Stimulated activated CD4-positive, alpha-beta T cell treated with anti-CD3 and anti-CD28 coated beads, Interleukin-12 subunit alpha, Interleukin-12 subunit beta, amount 100 ng/mL, for 4 hours (primary cell): Measurements from ENCODE around the gene MAML3.

Experiments
- DNase-seq: peaks from one replicate; pipeline ENCODE4 v3.0.0-alpha.2; 2020

The MAML3 gene

DNA sequence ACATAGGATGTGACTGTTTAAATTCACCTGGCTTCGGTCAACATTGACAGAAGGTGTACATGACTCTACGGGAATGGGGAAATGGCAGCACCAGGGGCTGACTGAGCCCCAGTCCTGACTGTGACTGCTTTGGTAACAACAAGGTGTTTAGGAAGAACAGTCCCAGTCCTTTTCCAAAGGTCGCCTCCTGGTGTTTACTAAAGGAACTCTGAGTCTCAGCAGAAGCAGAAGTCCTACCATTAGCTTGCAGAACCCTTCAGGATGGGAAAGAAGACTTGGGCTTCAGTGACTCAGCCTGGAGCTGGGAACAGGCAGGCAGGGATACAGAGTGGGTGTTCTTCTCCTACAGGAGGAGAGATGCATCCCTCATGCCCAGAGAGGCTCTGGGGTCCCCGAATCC is 385.1 kb downstream of the MAML3 start:
- no peak for DNase-seq

DNA sequence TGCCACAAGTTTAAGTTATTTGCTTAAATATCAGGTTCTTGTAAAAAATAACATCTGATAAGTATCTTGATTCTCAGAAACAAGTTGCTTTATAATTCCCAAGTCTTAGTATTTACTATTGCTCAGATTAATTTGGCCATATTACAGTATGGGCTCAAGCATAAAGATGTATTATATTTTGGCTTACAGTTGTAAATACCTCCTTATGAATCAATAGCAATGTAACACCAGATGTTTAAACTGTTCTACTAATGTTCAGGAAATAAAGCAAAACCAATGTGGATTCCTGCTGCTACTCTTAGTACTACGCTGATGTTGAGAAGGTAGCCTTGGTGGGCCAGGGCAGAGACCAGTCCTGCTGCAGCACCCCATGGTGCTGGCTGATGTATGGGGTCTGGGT is 385.6 kb downstream of the MAML3 start:
- DNase-seq: no peak

DNA sequence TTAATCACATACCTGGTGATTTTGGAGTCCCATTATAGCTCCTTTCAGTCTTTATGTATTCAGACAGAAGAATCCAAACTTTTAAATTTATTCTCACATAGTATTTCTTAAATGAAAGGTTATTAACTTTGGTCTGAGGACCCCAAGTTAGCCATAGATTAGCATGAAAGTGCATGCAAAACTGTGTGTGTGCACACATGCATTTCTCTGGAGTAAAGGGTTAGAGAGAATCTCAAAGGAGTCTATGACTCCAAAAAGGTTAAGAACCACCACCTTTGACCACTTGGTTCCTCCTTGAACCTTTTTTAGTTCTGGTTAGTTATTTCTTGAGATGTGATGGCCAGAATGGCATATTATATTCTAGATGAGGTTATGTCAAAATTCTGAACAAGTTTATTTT is 386.4 kb downstream of the MAML3 start:
- DNase-seq: no peak

DNA sequence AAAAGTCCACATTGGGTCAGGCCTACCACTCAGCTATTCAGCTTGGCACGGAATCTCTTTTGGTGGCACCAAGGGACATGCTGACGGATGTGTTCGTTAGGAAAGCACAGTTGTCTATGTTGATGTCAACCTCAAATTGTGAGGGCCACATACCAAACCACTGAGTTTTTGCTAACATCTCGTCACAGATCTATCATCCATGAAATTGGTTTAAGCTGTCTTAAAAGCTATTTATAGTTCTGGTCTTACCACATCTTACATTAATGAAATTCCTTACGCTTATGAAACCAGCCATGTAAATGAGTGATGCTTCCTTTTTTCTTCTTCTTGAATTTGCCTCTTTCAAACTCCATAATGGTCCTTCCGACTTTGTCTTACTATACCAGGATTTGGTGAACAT is 386.8 kb downstream of the MAML3 start:
- no peak for DNase-seq

DNA sequence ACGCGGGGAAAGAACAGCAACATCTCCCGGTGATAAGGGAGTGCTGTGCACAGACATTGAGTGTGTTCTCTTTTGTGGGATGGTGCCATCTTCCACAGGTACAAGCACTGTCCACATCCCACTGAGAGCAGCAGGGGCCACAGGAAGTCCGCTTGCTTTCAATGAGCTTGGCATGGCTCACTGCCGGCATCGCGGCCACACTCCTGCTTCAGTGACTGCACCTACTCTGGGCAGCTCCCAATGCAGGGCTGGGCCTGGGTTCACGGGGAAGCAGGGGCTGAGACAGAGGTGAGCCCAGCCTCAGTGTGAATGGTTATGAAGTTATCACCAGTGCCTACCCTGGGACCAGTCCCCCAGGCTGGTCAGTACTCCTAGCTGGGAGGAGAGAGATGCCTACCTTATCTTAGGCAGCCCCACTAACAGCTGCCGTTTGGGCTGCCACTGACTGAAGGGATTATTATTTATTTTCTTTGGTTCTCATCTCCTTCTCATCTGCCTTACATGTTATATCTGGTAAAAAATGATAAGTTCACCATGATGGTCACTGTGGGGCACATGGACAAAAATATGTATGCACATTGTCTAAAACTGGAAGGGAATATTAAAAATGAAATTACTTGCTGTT is 389.2 kb downstream of the MAML3 start:
- no peak for DNase-seq

DNA sequence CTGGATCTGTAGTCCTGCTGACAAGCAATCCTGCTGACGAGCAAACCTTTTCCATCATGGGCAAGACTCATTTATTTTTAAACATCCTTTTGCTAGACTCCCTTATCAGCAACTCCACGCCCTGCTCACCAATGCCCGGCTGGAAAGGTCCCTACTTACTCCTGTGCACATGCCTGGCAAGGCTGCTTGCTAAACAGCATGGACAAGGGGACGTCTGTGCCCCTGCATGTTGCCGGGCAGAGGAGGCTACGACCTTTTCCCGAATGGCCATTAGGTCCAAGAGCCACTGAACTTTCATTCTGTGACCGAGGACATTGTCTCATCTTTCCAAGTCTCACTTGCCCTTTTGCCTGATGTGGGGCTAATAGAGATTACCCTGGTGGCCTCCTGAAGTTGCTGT is 389.8 kb downstream of the MAML3 start:
- DNase-seq: no peak

DNA sequence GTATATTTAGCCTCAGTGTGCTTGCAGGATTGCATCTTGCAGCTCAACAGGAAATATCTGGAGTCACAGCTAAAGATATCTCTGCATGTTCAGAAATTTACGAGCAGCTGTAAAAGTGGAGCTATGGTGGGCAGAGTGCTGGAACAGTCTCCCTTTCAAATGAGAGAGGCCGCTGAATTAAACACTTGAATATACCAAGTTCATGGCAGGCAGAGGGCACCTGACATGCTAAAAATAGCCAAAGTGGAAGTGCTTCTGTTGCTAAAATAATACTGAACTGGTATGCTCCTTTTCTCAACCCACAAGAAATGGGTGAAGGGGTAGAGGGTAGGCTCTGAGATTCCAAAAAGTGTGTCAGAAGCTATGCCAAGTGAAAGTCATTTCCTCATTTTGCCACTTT is 390.3 kb downstream of the MAML3 start:
- DNase-seq: no peak

DNA sequence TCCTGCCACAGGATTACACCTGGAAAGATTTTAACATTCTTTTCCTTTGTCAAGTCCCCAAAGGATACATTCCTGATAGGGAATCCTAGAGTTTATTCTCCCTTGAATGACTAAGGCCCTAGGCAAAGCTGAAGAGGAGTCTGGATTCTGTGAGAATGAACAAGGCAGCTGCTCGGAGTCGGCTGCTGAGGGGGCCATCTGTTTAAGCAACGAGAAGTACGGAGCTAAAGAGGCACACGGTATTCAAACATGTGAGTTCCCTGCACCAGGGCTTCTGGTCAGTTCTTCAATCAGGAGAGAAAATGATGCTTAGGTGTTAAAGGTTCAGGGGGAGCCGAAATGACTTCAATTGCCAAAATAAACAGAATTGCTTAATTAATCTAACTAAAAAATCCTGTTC is 390.8 kb downstream of the MAML3 start:
- no peak for DNase-seq

DNA sequence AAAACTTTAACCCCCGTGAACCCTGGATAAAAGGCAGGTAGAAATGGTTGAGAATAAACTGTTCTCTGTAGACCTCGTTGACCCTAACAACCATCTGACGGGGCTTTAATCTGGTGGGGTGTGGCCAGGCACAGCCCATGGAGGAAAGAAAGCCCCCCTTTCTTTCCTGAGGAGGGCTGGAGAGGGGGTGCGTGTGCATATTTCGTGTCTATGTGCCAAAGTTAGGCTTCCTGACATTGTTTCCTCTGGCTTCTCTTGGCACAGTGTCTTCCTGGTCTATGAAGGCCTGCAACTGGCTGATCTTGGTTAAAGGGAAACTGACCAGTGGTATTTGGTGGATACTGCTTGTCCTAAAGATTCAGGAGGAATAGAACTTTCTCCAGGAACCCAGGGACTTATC is 391.3 kb downstream of the MAML3 start:
- DNase-seq: no peak

DNA sequence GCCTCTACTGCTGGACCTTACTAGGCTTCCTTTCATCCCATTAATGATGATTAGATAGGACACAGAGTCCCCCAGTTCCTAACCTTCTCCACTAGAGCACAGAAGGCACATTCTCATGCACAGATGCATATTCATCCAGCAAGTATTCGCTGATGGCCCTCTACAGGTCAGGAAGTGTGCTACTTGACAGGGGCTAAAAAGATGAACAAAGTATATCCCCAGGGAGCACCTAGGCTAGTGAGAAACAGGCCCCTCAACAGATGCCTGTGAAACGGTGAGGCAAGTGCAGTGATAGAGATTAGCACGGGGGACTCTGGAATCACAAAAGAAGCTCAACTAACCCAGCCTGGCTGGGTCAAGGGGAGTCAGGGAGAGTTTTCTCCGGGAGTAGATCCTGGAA is 392.5 kb downstream of the MAML3 start:
- no peak for DNase-seq

DNA sequence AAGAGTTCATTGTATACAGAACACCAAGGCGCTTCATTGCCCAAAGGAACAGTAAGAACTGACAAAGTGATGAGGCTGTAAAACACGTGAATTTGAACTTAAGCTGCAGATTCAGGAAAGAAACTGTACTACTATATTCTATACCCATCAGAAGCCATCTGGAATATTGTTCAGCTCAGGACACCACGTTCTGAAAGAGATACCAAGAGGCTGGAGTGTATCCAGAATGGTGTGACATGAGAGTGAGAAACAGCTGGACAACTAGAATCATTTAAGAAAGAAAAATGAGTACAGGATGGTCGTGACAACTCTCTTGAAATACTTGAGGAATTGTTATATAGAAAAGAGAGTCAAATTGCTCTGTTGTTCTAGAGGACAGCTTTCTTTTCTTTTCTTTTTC is 393.4 kb downstream of the MAML3 start:
- DNase-seq: no peak

DNA sequence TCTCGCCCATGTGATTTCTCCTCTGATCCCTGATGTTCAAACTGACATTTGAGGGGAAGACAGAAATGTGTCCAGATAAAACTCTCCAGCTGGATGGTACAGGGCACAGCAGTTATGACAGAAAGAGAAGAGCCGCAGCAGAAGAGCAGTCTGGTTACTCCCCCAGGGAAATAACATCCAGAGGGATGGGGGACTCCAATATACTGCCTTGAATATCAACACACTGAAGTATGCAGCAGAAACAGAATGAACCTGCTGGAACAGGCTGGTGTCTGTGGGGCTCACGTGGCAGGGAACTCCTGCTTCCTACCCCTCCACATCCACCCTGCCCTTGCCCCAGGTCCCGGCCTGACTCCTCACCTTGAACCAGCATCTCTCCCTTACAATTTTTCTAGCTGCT is 394.9 kb downstream of the MAML3 start:
- no peak for DNase-seq

DNA sequence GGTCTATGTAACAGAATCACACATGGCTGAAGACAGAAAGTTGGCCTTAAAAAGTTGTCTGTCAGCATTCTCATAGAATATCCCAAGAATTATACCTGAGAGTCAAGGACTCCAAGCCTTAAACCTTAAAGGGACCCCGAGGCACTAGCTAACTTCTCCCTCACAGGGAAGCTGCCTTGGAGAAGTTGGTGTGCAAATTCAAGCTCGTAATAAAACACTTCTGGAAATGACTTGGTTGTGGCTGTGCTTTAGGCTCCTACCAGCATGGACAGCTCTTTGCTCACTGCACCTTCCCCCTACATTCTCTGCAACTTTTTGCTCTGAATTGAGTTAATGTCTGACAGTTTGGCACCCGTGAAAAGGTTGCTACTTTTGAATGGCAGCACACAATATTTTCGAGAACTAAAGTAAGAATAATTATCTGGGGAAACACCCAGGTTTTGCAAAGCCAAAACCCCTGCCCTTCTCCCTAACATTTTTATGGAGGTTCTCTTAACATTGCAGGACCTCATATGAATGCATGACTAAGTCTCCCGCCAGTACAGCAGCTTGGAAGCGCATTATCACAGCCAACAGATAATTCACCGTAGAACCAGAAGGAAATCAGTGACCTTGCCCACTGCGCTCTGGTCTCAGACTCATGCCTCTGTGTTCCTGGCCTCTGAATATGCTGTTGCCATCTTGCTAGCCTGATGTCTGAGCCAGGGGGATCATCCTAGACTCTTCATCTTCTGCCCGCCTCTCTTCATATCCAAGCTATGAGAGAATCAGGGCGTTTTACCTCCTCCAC is 397.4 kb downstream of the MAML3 start:
- no peak for DNase-seq

DNA sequence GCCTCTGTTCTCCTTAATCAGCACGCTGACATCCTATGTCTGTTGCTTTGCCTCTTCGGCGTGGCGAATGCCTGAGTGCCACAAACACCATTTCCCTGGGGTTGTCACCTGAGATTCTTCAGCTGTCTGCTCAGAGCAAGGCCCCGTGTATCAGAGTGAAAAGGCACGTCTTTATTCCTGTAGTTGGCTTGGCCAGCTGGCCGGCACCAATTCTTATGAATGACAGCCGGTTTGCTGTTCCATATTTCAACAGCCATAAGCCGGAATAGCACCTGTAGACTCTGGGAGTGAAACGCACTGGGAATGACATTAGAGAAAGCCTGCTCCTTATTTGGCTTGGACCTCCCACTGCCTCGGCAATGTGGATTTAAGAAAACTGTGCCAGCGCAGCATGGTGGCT is 399.0 kb downstream of the MAML3 start:
- no peak for DNase-seq

DNA sequence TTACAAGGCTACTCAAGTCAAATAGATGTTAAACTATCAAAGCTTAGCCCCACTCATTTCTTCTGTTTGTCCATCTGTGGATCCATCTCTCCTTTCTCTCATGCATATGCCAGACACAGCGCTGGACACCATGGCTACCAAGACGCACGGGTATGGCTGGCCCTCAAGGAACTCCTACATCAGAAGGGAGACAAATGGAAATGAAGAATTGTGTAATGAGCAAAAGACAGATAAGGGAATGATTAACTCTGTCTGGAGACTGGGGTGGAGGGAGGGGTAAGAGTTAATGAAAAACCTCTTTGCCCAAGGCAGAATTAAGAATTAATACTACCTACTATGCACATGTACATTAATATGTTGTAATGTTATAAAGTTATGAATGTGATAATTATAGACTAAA is 400.3 kb downstream of the MAML3 start:
- no peak for DNase-seq

DNA sequence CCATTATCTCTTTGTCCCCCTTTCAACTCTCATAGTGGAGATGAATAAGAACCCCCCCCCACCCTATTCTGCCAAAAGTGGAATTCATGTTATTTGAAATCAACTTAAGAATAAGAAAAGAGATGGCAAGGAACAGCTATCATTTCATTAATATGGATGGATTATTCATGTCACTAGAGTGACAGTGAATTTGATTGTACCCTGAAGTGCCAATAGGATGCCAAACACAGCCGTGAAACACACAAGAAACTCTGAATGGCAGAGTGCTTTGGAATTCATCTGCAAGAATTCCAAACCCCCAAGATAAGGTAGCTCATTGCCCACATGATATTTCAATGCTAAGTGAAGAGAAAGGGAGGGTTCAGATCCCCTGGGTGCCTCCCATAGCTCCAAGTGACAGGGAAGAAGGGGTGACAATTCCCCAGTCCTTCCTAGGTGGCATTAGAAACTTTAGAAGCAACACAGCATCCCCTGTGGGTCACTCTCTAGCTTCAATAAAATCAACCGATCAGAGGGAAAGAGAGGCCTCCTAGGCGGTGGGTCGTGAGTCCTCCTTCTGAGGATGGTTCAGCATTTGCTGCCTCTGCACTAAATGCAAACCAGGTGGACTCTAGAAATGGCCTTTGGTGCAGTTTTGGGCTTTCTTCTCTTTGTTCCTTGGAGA is 404.0 kb downstream of the MAML3 start:
- no peak for DNase-seq

DNA sequence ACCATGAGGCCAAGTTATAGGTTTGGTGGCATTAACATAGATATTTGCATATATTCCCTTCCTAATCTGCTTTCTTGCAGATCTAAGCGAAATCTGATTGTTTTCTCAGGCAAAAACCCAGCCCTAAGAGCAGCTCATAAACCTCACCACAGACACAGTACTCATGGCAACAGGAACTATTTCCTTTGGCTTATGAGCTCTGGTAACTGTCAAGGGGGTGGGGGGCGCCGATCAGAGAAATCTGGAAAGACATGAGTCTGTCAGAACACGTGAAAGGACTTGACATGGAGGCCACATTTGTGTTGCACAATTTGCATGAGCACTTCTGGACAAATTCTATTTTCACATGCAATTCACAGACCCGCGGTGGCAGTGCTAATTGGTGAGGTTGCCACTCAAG is 404.6 kb downstream of the MAML3 start:
- no peak for DNase-seq

DNA sequence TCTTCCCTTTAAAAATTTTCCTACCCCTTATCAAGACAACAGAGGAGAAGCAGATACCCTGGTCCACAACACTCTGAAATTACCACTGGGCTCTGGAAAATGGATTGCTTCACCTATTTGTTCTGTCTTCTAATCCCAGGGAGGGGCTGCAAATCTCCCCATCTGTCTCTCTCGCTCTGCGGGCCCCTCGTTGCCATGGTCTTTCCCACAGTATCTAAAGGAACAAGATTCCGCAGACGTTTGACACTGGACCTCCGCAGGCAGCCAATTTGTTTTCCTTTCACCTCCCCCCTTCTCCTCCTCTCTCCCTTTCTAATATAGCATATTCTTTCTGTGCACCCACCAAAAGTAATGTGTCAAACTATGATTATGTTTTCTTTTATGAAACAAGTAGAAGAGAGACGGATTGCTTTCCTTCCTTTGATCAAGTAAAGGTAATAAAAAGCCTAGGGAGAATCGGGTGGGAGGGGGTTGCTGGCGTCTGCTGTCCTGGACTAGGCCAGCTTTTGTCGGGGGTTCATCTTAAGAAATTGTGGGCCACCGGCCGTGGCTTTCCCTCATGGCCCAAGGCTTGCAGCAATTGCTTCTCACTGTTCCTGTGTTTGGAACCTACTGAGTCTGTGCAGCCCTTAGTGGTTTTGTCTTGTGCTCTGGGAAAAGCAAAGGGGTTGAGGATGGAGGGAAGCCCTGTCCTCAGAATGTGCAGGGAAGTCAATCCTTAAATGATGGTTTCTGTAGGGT is 407.4 kb downstream of the MAML3 start:
- no peak for DNase-seq

DNA sequence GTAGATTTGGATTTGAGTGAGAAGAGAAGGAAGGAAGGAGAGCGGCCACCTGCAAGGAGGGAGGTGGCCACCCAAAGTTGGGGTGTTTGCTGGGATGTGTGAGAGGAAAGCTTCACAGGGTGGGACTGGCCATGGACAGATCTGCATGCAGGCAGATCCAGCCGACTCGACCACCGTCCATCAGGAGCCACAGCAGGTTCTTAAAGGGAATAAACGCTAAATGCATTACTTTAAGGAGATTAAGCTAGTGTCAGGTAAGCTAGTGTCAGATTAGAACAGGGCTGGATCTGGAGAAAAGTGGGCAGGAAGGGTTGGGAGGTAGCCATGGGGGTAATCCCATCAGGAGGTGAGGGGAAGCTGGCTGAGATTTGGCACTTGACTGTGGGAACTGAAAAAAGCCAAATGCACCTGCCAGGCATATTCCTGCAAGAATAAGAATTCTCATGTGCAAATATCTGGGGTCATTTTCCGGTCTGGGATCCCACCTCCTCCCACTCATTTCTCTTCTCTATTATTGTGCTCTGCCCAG is 408.8 kb downstream of the MAML3 start:
- DNase-seq: no peak

DNA sequence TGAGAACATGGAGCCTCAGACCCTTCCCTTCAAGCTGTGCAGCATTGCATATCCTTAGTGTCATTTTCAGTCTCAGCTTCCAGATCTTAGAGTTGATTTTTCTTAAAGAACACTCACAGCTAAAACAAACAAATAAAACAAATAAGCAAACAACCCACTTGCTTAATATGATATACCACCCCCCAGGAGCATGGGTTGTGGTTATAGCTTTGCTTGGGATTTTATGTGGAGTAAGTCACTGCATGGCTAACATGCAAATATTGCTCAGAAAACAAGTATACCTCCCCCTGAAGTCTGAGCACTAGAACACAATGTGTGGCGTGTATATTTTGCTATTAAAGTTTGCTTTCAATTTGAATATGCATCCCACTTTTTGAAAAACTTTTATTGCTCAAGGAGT is 409.8 kb downstream of the MAML3 start:
- no peak for DNase-seq

DNA sequence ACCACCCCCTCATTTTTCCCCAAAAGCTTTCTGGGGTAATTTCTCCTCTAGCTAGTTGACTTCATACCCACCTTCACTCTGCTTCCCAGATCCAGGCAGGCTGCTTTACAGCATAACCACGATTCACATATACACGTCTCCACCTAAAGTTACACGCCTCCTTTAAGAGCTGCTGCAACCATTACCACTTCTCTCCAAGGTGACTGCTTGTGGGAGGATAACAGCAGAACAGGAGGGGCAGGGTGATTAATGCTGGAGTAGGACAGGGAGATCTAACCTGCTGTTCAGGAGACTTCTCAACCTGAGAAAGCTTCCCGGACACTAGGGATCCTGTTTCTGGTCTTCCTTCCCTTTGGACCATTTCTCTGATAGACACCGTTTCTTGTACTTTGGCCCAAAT is 411.0 kb downstream of the MAML3 start:
- no peak for DNase-seq

DNA sequence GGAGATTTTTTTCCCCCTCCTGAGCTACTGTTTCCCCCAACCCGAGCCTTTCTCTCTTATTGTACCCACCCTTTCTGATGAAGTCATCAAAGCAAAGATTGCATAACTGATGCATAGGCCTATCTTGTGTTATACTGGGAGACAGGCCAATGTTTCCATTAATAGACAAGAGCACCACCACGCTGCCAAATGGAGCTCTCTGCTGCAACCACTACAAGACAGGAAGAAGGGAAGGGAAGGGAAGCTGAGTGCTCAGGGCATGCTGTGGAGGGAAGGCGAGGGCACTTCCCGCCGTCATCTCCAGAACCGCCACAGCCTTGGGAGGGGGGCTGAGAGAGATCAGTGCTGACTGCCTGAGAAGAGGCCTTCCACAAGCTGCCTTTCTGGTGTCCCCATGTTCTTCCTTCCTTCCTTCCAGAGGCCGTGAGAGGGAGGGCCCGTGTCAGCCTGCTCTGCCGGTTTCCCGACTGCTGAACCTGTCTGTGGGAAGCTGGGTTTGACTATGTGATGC is 413.4 kb downstream of the MAML3 start:
- DNase-seq: no peak

DNA sequence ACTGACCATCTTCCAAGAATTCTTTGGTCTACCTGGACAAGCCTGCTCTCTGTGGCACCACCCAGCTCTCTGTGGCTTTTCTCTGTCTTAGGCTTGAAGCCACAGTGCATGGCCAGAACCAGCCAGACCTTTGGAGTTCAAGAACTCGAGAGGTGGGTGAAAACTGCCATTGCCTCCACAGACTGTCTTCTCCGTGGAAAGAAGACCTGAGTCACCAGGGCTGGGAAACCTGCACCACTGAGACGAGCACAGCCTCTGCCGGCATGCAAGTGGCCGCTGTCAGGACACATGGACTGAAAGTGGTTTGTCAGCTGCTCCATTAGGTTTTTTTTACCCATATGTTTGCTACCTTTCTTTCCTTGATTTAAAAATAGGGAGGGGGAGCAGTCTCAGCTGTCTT is 413.9 kb downstream of the MAML3 start:
- no peak for DNase-seq
